Kidney (tissue), 14 donors: ENCODE results near the gene CRACDL. TPM values are rescaled to one million over a fixed set of nuclear protein-coding genes. Genes with fewer than 3 reads are reported as not detected.

Experiments used
- DNase-seq, 5 donors: peaks; one replicate each; pipeline ENCODE4 v3.0.0-alpha.2; 2013 to 2020
- FAIRE-seq: peaks from 2 replicates; lab custom pipeline; 2012; peaks lifted over from hg19 to GRCh38; lab: Jason Lieb, UNC
- H3K27ac ChIP-seq, 2 donors: one replicate each; pipeline ENCODE4 v1.7.0; 2013; ENCODE audit warnings: low read depth in 2 of 2, low read length in 2 of 2, inconsistent platforms in 1 of 2
- H3K27me3 ChIP-seq: one replicate; pipeline ENCODE4 v1.7.1; 2013; ENCODE audit warnings: low read length, inconsistent platforms; ENCODE audit not compliant: control insufficient read depth, insufficient read depth
- H3K36me3 ChIP-seq, 3 donors: one replicate each; pipeline versions ENCODE4 v1.7.0 to v1.7.1; 2013; ENCODE audit warnings: low read length in 3 of 3, control low read depth in 1 of 3, inconsistent platforms in 1 of 3; ENCODE audit not compliant: insufficient read depth in 3 of 3, control insufficient read depth in 2 of 3
- H3K4me1 ChIP-seq, 3 donors: one replicate each; pipeline versions ENCODE4 v1.7.0 to v1.7.1; 2013; ENCODE audit warnings: low read length in 3 of 3, inconsistent platforms in 1 of 3, low read depth in 1 of 3; ENCODE audit not compliant: control insufficient read depth in 2 of 3, insufficient read depth in 2 of 3
- H3K4me3 ChIP-seq, 3 donors: one replicate each; pipeline versions ENCODE4 v1.7.0 to v1.8.1; 2013; ENCODE audit warnings: low read length in 3 of 3, control low read depth in 1 of 3, inconsistent platforms in 1 of 3
- H3K9ac ChIP-seq, 3 donors: one replicate each; pipeline versions ENCODE4 v1.7.0 to v1.7.1; 2013; ENCODE audit warnings: low read length in 3 of 3, control low read depth in 1 of 3, inconsistent platforms in 1 of 3
- H3K9me3 ChIP-seq, 3 donors: one replicate each; pipeline versions ENCODE4 v1.7.0 to v1.7.1; 2013; ENCODE audit warnings: low read length in 3 of 3, control low read depth in 1 of 3, inconsistent platforms in 1 of 3; ENCODE audit not compliant: control insufficient read depth in 2 of 3, insufficient read depth in 1 of 3
- CTCF ChIP-seq: IDR thresholded peaks from 3 replicates; pipeline ENCODE4 v1.5.1; 2012; ENCODE audit warnings: mild to moderate bottlenecking, moderate library complexity, borderline replicate concordance; ENCODE audit not compliant: insufficient read depth; ENCODE audit errors: extremely low read depth
- intact Hi-C: fragments of 100-400 bp; cut with DNase I; formaldehyde crosslinking; loops from one replicate; pipeline ENCODE4 v1.11.1; 2022
- polyA plus RNA-seq: library from polyadenylated mRNA; stranded (reverse); fragments of 350-450 nt; fragmentation: Illumina TruSeq; extraction: RNeasy Lipid Tissue Mini Kit (QIAGEN cat#74804); gene quantifications from one replicate; pipeline ENCODE4 v1.2.3, GENCODE V29; 2014; ENCODE audit warnings: low read depth, low replicate concordance; ENCODE audit not compliant: insufficient read depth
- total RNA-seq: library from RNA; stranded (reverse); fragmentation: NEBNext Ultra II Directional; extraction: Animal tissue kit (Norgen Biotek cat#: 25700); gene quantifications from one replicate; pipeline ENCODE4 v1.2.1, GENCODE V29; 2021
- donor health status: control.
- donor health status: control.
- donor health status: control.
- donor health status: control.
- donor health status: control.
- donor health status: DM: yes; HTN: yes; CAD: no.
- donor health status: Normal renal cell carcinoma (clear cell type).

CRACDL gene
- total and polyA plus RNA-seq, 2 donors from 2014 or later = 4.3 to 14.8 TPM

GRCh38 chr2:98892871-98893270 is 43.2 kb downstream of the CRACDL start:
- no peaks in the 10 kb centered on the region for H3K4me1 ChIP-seq
- intact Hi-C loops = no loop called here
- no peak overlapping the region for H3K4me3 ChIP-seq
- DNase-seq (peak in 1 of 5 donors; percentile 34), FAIRE-seq (no peak)
- no peaks in the 10 kb centered on the region for H3K36me3 ChIP-seq
- no peaks in the 10 kb centered on the region for H3K27me3 ChIP-seq
- TF ChIP-seq CTCF = no peak
- H3K27ac ChIP-seq = no peak overlapping the region
- no peaks in the 10 kb centered on the region for H3K9me3 ChIP-seq
- H3K9ac ChIP-seq = no peak overlapping the region

- FAIRE-seq (no peak), DNase-seq (no peak)
- no peak overlapping the region for H3K4me3 ChIP-seq
- no peaks in the 10 kb centered on the region for H3K27me3 ChIP-seq
- no peak for TF ChIP-seq CTCF
- H3K9ac ChIP-seq = no peak overlapping the region
- H3K9me3 ChIP-seq = peaks cover 0 to 7% (median 3%) of the 10 kb centered on the region in 3 donors
- intact Hi-C loops = no loop called here
- H3K27ac ChIP-seq = no peak overlapping the region
- no peaks in the 10 kb centered on the region for H3K36me3 ChIP-seq
- H3K4me1 ChIP-seq = no peaks in the 10 kb centered on the region
These were observed 44.4 kb downstream of the CRACDL start for GRCh38 chr2:98891591-98891990.

GRCh38 chr2:98886066-98886554 is 49.9 kb downstream of the CRACDL start:
- Histone ChIP-seq H3K4me1 (no peaks in the 10 kb centered on the region), H3K9ac (no peak overlapping the region), H3K27ac (no peak overlapping the region), H3K4me3 (no peak overlapping the region), H3K36me3 (no peaks in the 10 kb centered on the region), H3K27me3 (no peaks in the 10 kb centered on the region), H3K9me3 (peaks cover 0 to 16% (median 9%) of the 10 kb centered on the region in 3 donors)
- intact Hi-C loops = no loop called here
- DNase-seq (no peak), FAIRE-seq (no peak)
- TF ChIP-seq CTCF = no peak

GRCh38 chr2:98884658-98885057 is 51.4 kb downstream of the CRACDL start:
- Histone ChIP-seq H3K9ac (no peak overlapping the region), H3K4me1 (no peaks in the 10 kb centered on the region)
- no peak for TF ChIP-seq CTCF

More at GRCh38 chr2:98884658-98885057, 51.4 kb downstream of the CRACDL start:
- Histone ChIP-seq H3K36me3 (no peaks in the 10 kb centered on the region), H3K27me3 (no peaks in the 10 kb centered on the region), H3K27ac (no peak overlapping the region), H3K9me3 (peaks cover 0 to 16% (median 9%) of the 10 kb centered on the region in 3 donors), H3K4me3 (no peak overlapping the region)
- DNase-seq (no peak), FAIRE-seq (no peak)
- intact Hi-C loops = no loop called here
